SU-DHL-6 (cell line): ENCODE measurements around the gene ZCRB1.

Source experiments
- CTCF ChIP-seq: fragments of 200-600 bp; sonication (generic); IDR thresholded peaks from one replicate; pipeline ENCODE4 v1.5.1; 2017; ENCODE audit warnings: antibody characterized with exemption, mild to moderate bottlenecking, low read length, moderate library complexity; ENCODE audit not compliant: insufficient read depth, poor library complexity, severe bottlenecking
- EZH2phosphoT487 ChIP-seq: fragments of 200-600 bp; sonication (generic), shearing (Covaris generic); conservative IDR thresholded peaks from 2 replicates; pipeline ENCODE4 v1.6.1; 2018; ENCODE audit warnings: mild to moderate bottlenecking, antibody characterized with exemption, low read length, moderate library complexity, mixed read lengths

DNA sequence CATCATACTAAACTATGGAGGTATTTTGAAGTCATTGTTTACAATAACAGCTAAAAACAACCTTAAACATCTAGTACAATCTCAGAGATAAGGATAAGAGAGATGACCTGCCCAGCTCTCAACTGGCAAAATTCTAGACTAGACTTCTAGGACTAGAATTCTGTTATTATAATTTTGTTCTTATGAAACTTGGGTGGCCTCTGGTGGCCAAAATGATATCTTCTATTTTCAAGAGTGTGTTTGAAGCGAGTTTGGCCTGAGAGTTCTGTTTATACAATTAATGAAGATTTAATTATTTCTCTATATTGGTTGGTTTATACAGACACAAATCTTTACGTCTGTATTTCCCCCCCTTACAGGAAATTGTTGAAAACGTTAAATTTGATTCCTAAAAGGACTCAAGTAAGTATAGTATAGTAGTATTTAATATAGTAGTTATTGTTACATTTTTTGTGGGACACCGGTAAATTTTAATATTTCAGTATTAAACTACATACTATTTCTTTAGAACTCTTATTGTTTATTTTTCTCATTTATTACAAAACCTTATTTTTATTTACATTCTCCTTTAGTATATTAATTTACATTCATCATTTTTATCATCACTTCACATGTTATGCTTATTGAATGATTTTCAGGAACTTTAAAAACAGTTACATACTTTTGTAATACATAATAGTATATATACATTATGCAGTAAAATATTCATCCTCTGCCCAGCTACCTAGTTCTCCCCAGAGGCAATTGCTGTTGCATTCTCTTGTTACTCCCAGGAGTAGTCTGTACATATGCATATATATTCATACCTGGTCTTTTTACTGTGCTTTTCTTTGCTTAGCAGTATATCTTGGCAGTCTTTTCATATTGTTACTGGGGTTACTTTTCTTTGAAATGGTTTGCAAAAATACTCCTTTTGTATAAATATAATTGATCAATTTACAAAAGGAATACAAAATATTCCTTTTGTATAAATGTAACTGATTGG, 6.7 kb upstream of the ZCRB1 start:
- peak; percentile 45 for TF ChIP-seq CTCF
- no peak for TF ChIP-seq EZH2phosphoT487
